H9 (cell line): ENCODE data around the gene TMEM187. TPM values are rescaled to one million over a fixed set of nuclear protein-coding genes. Genes with fewer than 3 reads are reported as not detected.

Experiments
- DNase-seq: peaks from one replicate; pipeline ENCODE4 v3.0.0-alpha.2; 2017
- H2AFZ ChIP-seq: one replicate; pipeline ENCODE4 v1.6.1; 2013; ENCODE audit warnings: mild to moderate bottlenecking, low read length, control low read depth, moderate library complexity
- H2AK5ac ChIP-seq: 2 replicates; pipeline ENCODE4 v1.6.1; 2013; ENCODE audit warnings: low read length, control low read depth, mixed read lengths; ENCODE audit not compliant: insufficient read length
- H2BK120ac ChIP-seq: one replicate; pipeline ENCODE4 v1.6.1; 2013; ENCODE audit warnings: low read depth, mild to moderate bottlenecking, low read length, control low read depth, inconsistent platforms; ENCODE audit not compliant: poor library complexity, severe bottlenecking
- H2BK12ac ChIP-seq: 2 replicates; pipeline ENCODE4 v1.6.1; 2013; ENCODE audit warnings: low read length, control low read depth, mixed read lengths, low read depth; ENCODE audit not compliant: insufficient read length
- H2BK15ac ChIP-seq: 2 replicates; pipeline ENCODE4 v1.6.1; 2013; ENCODE audit warnings: low read depth, low read length, control low read depth
- H2BK20ac ChIP-seq: one replicate; pipeline ENCODE4 v1.6.1; 2013; ENCODE audit warnings: low read depth, mild to moderate bottlenecking, low read length, control low read depth, inconsistent platforms; ENCODE audit not compliant: poor library complexity, severe bottlenecking
- H2BK5ac ChIP-seq: 2 replicates; pipeline ENCODE4 v1.6.1; 2013; ENCODE audit warnings: low read length, control low read depth, mixed read lengths; ENCODE audit not compliant: insufficient read length
- H3K14ac ChIP-seq: 2 replicates; pipeline ENCODE4 v1.6.1; 2013; ENCODE audit warnings: low read length, control low read depth; ENCODE audit not compliant: insufficient read depth
- H3K18ac ChIP-seq: 2 replicates; pipeline ENCODE4 v1.6.1; 2013; ENCODE audit warnings: low read depth, mild to moderate bottlenecking, mixed read lengths, low read length, control low read depth; ENCODE audit not compliant: insufficient read length
- H3K23ac ChIP-seq: 2 replicates; pipeline ENCODE4 v1.6.1; 2013; ENCODE audit warnings: low read length, control low read depth, mixed read lengths, low read depth; ENCODE audit not compliant: insufficient read length
- H3K23me2 ChIP-seq: 2 replicates; pipeline ENCODE4 v1.6.1; 2013; ENCODE audit warnings: low read depth, mild to moderate bottlenecking, mixed read lengths, low read length, control low read depth; ENCODE audit not compliant: insufficient read length, poor library complexity, severe bottlenecking
- H3K27ac ChIP-seq: 2 replicates; pipeline ENCODE4 v1.5.1; 2013; ENCODE audit warnings: low read length, control low read depth, mixed read lengths, low read depth; ENCODE audit not compliant: insufficient read length
- H3K27me3 ChIP-seq: 2 replicates; pipeline ENCODE4 v1.6.1; 2013; ENCODE audit warnings: low read length, control low read depth, inconsistent platforms; ENCODE audit not compliant: insufficient read depth
- H3K4ac ChIP-seq: 2 replicates; pipeline ENCODE4 v1.6.1; 2013; ENCODE audit warnings: low read depth, mild to moderate bottlenecking, control low read depth, inconsistent platforms, low read length, moderate library complexity
- H3K4me1 ChIP-seq: 2 replicates; pipeline ENCODE4 v1.6.1; 2013; ENCODE audit warnings: low read length, control low read depth, inconsistent platforms; ENCODE audit not compliant: insufficient read depth
- H3K4me2 ChIP-seq: 2 replicates; pipeline ENCODE4 v1.6.1; 2013; ENCODE audit warnings: low read length, control low read depth, mixed read lengths; ENCODE audit not compliant: insufficient read length, insufficient read depth
- H3K56ac ChIP-seq: 2 replicates; pipeline ENCODE4 v1.6.1; 2013; ENCODE audit warnings: low read depth, mild to moderate bottlenecking, mixed read lengths, low read length, control low read depth; ENCODE audit not compliant: insufficient read length
- H3K79me1 ChIP-seq: 2 replicates; pipeline ENCODE4 v1.6.1; 2013; ENCODE audit warnings: low read depth, mild to moderate bottlenecking, moderate library complexity, low read length, control low read depth, inconsistent platforms; ENCODE audit not compliant: insufficient read depth, poor library complexity, severe bottlenecking
- H3K79me2 ChIP-seq: 2 replicates; pipeline ENCODE4 v1.6.1; 2013; ENCODE audit warnings: low read length, control low read depth, inconsistent platforms; ENCODE audit not compliant: insufficient read depth
- H3K9ac ChIP-seq: 2 replicates; pipeline ENCODE4 v1.6.1; 2013; ENCODE audit warnings: low read length, control low read depth, mixed read lengths; ENCODE audit not compliant: insufficient read length; ENCODE audit errors: extremely low read depth
- H3K9me3 ChIP-seq: one replicate; pipeline ENCODE4 v1.6.1; 2013; ENCODE audit warnings: low read depth, low read length, inconsistent platforms; ENCODE audit not compliant: control insufficient read depth
- H3T11ph ChIP-seq: one replicate; pipeline ENCODE4 v1.6.1; 2013; ENCODE audit warnings: mild to moderate bottlenecking, low read length, control low read depth, inconsistent platforms
- H4K20me1 ChIP-seq: one replicate; pipeline ENCODE4 v1.6.1; 2013; ENCODE audit not compliant: control insufficient read depth, insufficient read length, insufficient read depth
- H4K5ac ChIP-seq: 2 replicates; pipeline ENCODE4 v1.6.1; 2013; ENCODE audit warnings: low read depth, mild to moderate bottlenecking, mixed read lengths, low read length, control low read depth; ENCODE audit not compliant: insufficient read length
- H4K8ac ChIP-seq: replicated peaks from 2 replicates; pipeline ENCODE4 v1.6.1; 2013; ENCODE audit warnings: low read length, control low read depth, mixed read lengths, low read depth; ENCODE audit not compliant: insufficient read length
- H4K91ac ChIP-seq: 2 replicates; pipeline ENCODE4 v1.6.1; 2013; ENCODE audit warnings: low read depth, mild to moderate bottlenecking, moderate library complexity, mixed read lengths, low read length, control low read depth; ENCODE audit not compliant: insufficient read length
- H3K27ac Mint-ChIP-seq, 3 experiments: 2 replicates in 2 of 3; 3 replicates in 1 of 3; pipeline ENCODE4 v1.8.0; 2020 to 2021; ENCODE audit warnings: mixed read lengths in 3 of 3, mild to moderate bottlenecking in 1 of 3, moderate library complexity in 1 of 3
- H3K27me3 Mint-ChIP-seq: 2 replicates; pipeline ENCODE4 v1.8.0; 2021; ENCODE audit warnings: low read depth, mild to moderate bottlenecking, moderate library complexity, mixed read lengths
- H3K36me3 Mint-ChIP-seq, 3 experiments: 2 replicates in 2 of 3; 3 replicates in 1 of 3; pipeline ENCODE4 v1.8.0; 2020 to 2021; ENCODE audit warnings: low read depth in 3 of 3, mixed read lengths in 3 of 3; ENCODE audit not compliant: insufficient read depth in 1 of 3
- H3K4me1 Mint-ChIP-seq, 2 experiments: 2 replicates each; pipeline ENCODE4 v1.8.0; 2020; ENCODE audit warnings: mixed read lengths in 2 of 2
- H3K4me3 Mint-ChIP-seq, 2 experiments: 2 replicates in 1 of 2; 3 replicates in 1 of 2; pipeline ENCODE4 v1.8.0; 2020 to 2021; ENCODE audit warnings: mild to moderate bottlenecking in 2 of 2, mixed read lengths in 2 of 2, moderate library complexity in 1 of 2
- H3K9me3 Mint-ChIP-seq, 2 experiments: 2 replicates in 1 of 2; 3 replicates in 1 of 2; pipeline ENCODE4 v1.8.0; 2020; ENCODE audit warnings: mild to moderate bottlenecking in 2 of 2, mixed read lengths in 2 of 2, moderate library complexity in 1 of 2
- CTCF ChIP-seq: fragments of 200-600 bp; sonication (generic); conservative IDR thresholded peaks from 3 replicates; pipeline ENCODE4 v1.8.0; 2021; ENCODE audit warnings: antibody characterized with exemption, mild to moderate bottlenecking
- WGBS: extraction: QIAGEN DNeasy Blood & Tissue Kit; methylation state at CpG from one replicate; pipeline ENCODE4 v1.1.7; 2013; ENCODE audit warnings: missing lambda C conversion rate, low lambda C conversion rate, mixed read lengths; ENCODE audit not compliant: insufficient read length; ENCODE audit errors: extremely low coverage; 5-methylcytosine and 5-hydroxymethylcytosine counted together
- total RNA-seq: library from RNA; stranded (reverse); gene quantifications from 2 replicates; pipeline ENCODE4 v1.2.1, GENCODE V29; 2021

The TMEM187 gene
- total RNA-seq, 1 experiment from 2014 or later = 2.7 TPM

DNA sequence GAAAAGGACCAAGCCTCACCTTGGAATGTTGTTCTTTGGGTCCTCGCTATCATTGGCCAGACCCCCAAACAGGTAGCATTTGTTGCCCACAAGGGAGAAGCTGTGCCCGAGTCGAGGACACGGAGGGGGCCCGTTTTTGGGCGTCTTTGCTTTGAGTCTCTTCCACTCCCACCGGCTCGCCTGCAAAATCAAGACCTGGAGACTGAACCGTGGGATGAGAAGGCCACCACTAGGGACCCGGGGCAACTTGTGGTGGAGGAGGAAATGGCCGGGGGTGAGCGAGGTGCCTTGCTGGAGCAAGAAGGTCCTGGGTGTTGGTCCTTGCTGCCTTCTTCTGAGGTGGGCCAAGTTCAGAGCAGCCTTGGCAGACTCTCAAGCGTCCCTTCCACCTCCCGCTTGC lies 8.4 kb upstream of the TMEM187 start:
- H4K91ac ChIP-seq = no peak overlapping the region
- Mint-ChIP-seq H3K27ac (0 out of 7 replicates have a peak overlapping the region, but pooled peaks of 1 of the 3 experiments have one; percentile 28), H3K4me1 (peaks cover 26 to 31% of the 10 kb centered on the region in 2 experiments), H3K36me3 (peaks cover 46 to 75% (median 65%) of the 10 kb centered on the region in 3 experiments), H3K27me3 (peaks cover 1% of the 10 kb centered on the region; the same call in 1 of the 2 replicates), H3K4me3 (no peak overlapping the region), H3K9me3 (peaks cover 0 to 3% of the 10 kb centered on the region in 2 experiments; a peak in 1 of 5 replicates)
- no peak; the same call in 2 of the 3 replicates for TF ChIP-seq CTCF
- no peak overlapping the region for H4K8ac ChIP-seq
- no peak overlapping the region for H2AK5ac ChIP-seq
- H3K79me1 ChIP-seq = peaks cover 5% of the 10 kb centered on the region
- H3K23ac ChIP-seq = no peak overlapping the region
- no peaks in the 10 kb centered on the region for H3K27me3 ChIP-seq
- H2BK12ac ChIP-seq = no peak overlapping the region
- no peak overlapping the region for H3K18ac ChIP-seq
- no peak overlapping the region for H2BK15ac ChIP-seq
- H3K23me2 ChIP-seq = peaks cover 4% of the 10 kb centered on the region
- H3K79me2 ChIP-seq = peaks cover 44% of the 10 kb centered on the region; the same call in 1 of the 2 replicates
- H3K9ac ChIP-seq = no peak overlapping the region
- no peak overlapping the region for H4K5ac ChIP-seq
- H2AFZ ChIP-seq = no peak overlapping the region
- no peak for DNase-seq
- no peak overlapping the region for H3K4me2 ChIP-seq
- H3K14ac ChIP-seq = no peak overlapping the region
- no peak overlapping the region for H3K56ac ChIP-seq
- H3K9me3 ChIP-seq = no peaks in the 10 kb centered on the region
- no peak overlapping the region for H2BK5ac ChIP-seq
- no peaks in the 10 kb centered on the region for H4K20me1 ChIP-seq
- no peak overlapping the region for H3T11ph ChIP-seq
- H2BK20ac ChIP-seq = no peak overlapping the region
- no peak overlapping the region for H3K27ac ChIP-seq
- no peak overlapping the region for H2BK120ac ChIP-seq
- peaks cover 4% of the 10 kb centered on the region; the same call in 1 of the 2 replicates for H3K4me1 ChIP-seq
- no peak overlapping the region for H3K4ac ChIP-seq
- no CpG with 5 or more reads among the region's 14 CpGs for WGBS
